Naive thymus-derived CD8-positive, alpha-beta T cell (primary cell): ENCODE results near the gene ERLEC1. TPM values are rescaled to one million over a fixed set of nuclear protein-coding genes. Genes with fewer than 3 reads are reported as not detected.

ENCODE experiments used
- ATAC-seq, 2 donors: fragments of 150-1000 bp; cut with Tn5 transposase in 1 of 2; sonication (Bioruptor Pico), chemical (Tn5 transposase) in 1 of 2; 1 replicate in 1 of 2; 2 replicates in 1 of 2; pipeline ENCODE4 v1.10.0; 2021; ENCODE audit warnings: mild to moderate bottlenecking in 2 of 2, moderate library complexity in 2 of 2
- POLR2A ChIA-PET: fragments of 350-600 bp; sonication (Branson Sonifier 250); formaldehyde crosslinking; loops from one replicate; lab custom pipeline; 2021; ENCODE audit warnings: antibody characterized with exemption; lab: Charles Lee
- DNase-seq, 10 donors: peaks; one replicate each; pipeline versions ENCODE4 v3.0.0 to v3.0.0-alpha.2; 2020 to 2022
- H3K27ac Mint-ChIP-seq, 10 donors: one replicate each; pipeline ENCODE4 v1.8.0; 2020 to 2022; ENCODE audit warnings: mild to moderate bottlenecking in 10 of 10, mixed read lengths in 10 of 10, moderate library complexity in 4 of 10, inconsistent platforms in 1 of 10
- H3K27me3 Mint-ChIP-seq, 5 donors: one replicate each; pipeline ENCODE4 v1.8.0; 2021 to 2022; ENCODE audit warnings: mixed read lengths in 5 of 5
- H3K36me3 Mint-ChIP-seq, 3 donors: one replicate each; pipeline ENCODE4 v1.8.0; 2020 to 2022; ENCODE audit warnings: mixed read lengths in 3 of 3, mild to moderate bottlenecking in 2 of 3, inconsistent platforms in 1 of 3
- H3K4me1 Mint-ChIP-seq, 4 donors: one replicate each; pipeline ENCODE4 v1.8.0; 2021 to 2022; ENCODE audit warnings: mixed read lengths in 4 of 4
- H3K4me3 Mint-ChIP-seq, 10 donors: one replicate each; pipeline ENCODE4 v1.8.0; 2020 to 2022; ENCODE audit warnings: mild to moderate bottlenecking in 10 of 10, mixed read lengths in 10 of 10, moderate library complexity in 6 of 10, inconsistent platforms in 1 of 10
- H3K9me3 Mint-ChIP-seq, 9 donors: one replicate each; pipeline ENCODE4 v1.8.0; 2020 to 2022; ENCODE audit warnings: mixed read lengths in 9 of 9, mild to moderate bottlenecking in 3 of 9, inconsistent platforms in 1 of 9, moderate library complexity in 1 of 9
- polyA plus RNA-seq, 3 donors: library from polyadenylated mRNA; unstranded; fragments of 300-500 nt; fragmentation: Illumina TruSeq; gene quantifications; one replicate each; pipeline ENCODE4 v1.2.3, GENCODE V29; 2021
- total RNA-seq, 8 experiments: library from RNA in 2 of 8; stranded (reverse) in 2 of 8; gene quantifications; one replicate each; pipeline ENCODE4 v1.2.3 and lab custom pipeline; 2021 to 2026

Gene ERLEC1
- total and polyA plus RNA-seq, 5 experiments from 2014 or later = 23.7 to 32.5 (median 27.6) TPM

DNA sequence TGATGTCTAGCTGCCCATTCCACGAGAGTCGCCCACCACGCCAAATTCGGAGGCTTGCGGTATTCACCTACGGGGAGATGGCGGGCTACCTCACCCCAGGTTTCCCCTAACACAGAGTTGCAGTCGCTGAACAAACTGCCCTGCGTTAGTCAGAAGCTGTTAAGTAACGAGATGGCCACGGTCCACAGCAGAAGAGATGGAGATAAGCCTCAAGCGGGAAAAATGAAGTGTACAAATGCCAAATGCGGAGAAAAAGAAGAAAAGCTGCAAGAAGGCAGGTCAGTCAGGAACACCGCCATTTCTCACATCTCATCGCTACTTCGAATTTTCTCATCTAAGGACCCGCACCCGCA is 516 bp upstream of the ERLEC1 start:
- no peaks in the 10 kb centered on the region for H3K27me3 Mint-ChIP-seq
- POLR2A ChIA-PET = interaction anchor here (0.5 to 2.0 kb wide), 4 partner anchors 10 to 1171 kb away, joined by 3 to 34 read pairs (median 4); partner anchors contain the start of gene CHAC2
- DNase-seq (peak in 5 of 10 donors; percentile 7 to 63 (median 16)), ATAC-seq (peak; percentile 27 to 41)
- peaks cover 23 to 72% (median 55%) of the 10 kb centered on the region in 4 donors for H3K4me1 Mint-ChIP-seq
- H3K36me3 Mint-ChIP-seq = peaks cover 0 to 20% (median 2%) of the 10 kb centered on the region in 3 donors
- H3K27ac Mint-ChIP-seq = peak overlapping the region; percentile 91 to 99 (median 96)
- peak overlapping the region; percentile 90 to 99 (median 96) for H3K4me3 Mint-ChIP-seq
- H3K9me3 Mint-ChIP-seq = no peaks in the 10 kb centered on the region

DNA sequence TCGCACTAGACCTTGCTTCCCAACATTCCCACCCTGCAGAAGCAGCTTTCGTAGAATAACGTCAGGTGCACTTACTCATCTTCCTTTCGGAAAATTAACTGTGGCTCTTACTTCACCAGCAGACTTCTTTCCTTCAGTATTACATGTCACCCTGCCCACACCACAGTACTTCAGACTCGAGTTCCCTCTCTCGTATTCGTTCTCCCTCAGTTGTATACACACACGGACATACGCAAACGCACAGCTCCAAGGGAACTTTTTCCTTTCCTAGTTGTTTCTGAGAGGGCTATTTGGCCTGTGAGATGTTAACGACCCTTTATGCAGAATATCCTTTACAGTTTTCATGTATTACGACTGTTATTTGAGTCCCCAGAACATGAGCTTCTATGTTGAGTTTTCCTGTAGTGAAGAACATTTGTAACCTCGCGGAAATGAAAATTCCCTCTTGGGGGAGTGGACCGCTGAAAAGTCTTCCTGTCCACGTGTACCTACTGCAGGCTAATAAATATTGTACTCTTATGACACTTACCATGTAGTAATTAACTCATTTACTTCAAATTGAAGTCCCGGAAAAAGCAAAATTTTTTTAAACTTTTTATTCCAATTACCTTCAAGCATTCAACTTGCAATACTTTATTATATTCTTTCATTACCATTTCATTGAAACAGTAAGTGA is 908 bp downstream of the ERLEC1 start:
- Mint-ChIP-seq H3K4me1 (peaks cover 20 to 70% (median 49%) of the 10 kb centered on the region in 4 donors), H3K4me3 (peak overlapping the region; percentile 90 to 99 (median 96)), H3K27me3 (no peaks in the 10 kb centered on the region), H3K27ac (peak overlapping the region; percentile 91 to 99 (median 96)), H3K36me3 (peaks cover 0 to 6% (median 0%) of the 10 kb centered on the region in 3 donors), H3K9me3 (no peaks in the 10 kb centered on the region)
- ATAC-seq = no peak
- POLR2A ChIA-PET = interaction anchor here (0.6 to 2.0 kb wide), 4 partner anchors 8 to 47 kb away, joined by 4 to 34 read pairs (median 6); partner anchors contain the start of gene CHAC2
- peak in 1 of 10 donors; percentile 10 for DNase-seq

DNA sequence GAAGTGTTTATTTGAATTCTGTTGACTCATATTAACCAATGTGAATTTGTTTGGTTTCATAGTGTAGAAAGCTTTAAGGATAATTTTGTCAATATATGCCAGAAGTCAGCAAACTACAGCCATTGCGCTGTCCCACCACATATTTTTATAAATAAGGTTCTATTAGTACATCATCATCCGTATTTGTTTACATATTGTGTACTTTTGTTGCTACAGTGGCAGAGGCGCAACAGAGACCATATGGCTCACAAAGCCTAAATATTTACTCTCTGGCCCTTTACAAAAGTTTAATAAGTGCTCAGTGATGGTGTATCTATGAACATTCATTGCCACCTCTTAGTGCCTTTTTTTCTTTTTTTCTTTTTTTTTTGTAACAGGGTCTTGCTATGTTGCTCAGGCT is 6.4 kb downstream of the ERLEC1 start:
- peak overlapping the region in 3 of 10 donors; percentile 26 to 47 (median 29) for H3K27ac Mint-ChIP-seq
- POLR2A ChIA-PET = interaction anchor here (0.7 kb wide), 1 partner anchor 873 kb away, joined by 3 read pairs; no protein-coding TSS in a partner anchor
- no peaks in the 10 kb centered on the region for H3K9me3 Mint-ChIP-seq
- H3K4me1 Mint-ChIP-seq = peaks cover 4 to 32% (median 13%) of the 10 kb centered on the region in 4 donors
- H3K36me3 Mint-ChIP-seq = peaks cover 0 to 40% (median 7%) of the 10 kb centered on the region in 3 donors
- ATAC-seq (no peak), DNase-seq (no peak)
- H3K27me3 Mint-ChIP-seq = no peaks in the 10 kb centered on the region
- H3K4me3 Mint-ChIP-seq = no peak overlapping the region

DNA sequence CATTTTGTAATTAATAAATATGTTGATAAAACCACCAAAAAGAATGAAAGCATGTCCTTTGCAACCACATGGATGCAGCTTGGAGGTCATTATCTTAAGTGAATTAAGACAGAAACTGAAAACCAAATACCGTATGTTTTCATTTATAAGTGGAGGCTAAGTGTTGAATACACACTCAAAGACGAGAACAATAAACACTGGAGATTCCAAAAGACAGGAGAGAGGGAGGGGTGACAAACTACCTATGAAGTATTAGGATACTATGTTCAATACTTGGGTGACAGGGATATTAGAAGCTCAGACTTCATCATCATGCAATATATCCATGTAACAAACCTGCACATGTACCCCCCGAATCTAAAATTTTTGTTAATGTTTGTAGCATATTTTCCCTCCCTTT is 7.0 kb downstream of the ERLEC1 start:
- Mint-ChIP-seq H3K27me3 (no peaks in the 10 kb centered on the region), H3K9me3 (no peaks in the 10 kb centered on the region), H3K4me3 (no peak overlapping the region), H3K36me3 (peaks cover 0 to 44% (median 7%) of the 10 kb centered on the region in 3 donors), H3K4me1 (peaks cover 0 to 26% (median 9%) of the 10 kb centered on the region in 4 donors), H3K27ac (peak overlapping the region in 3 of 10 donors; percentile 26 to 47 (median 29))
- DNase-seq (no peak), ATAC-seq (no peak)
- POLR2A ChIA-PET = no interaction called here

DNA sequence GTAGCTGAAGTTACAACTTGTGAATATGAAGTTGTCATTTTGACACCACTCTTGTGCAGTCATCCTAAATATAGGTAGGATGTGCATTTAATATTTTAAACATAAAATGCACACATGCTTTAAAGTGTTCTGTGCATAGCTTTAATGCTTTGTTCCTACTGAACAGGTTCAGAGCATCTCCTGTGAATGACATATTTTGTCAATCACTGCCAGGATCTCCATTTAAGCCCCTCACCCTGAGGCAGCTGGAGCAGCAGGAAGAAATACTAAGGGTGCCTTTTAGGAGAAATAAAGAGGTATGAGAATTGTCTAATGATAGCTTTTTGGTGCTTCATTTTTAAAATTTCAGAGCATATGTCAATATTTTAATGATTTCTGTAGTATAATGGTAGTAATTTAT is 14.7 kb downstream of the ERLEC1 start:
- Mint-ChIP-seq H3K4me1 (peaks cover 0 to 2% (median 0%) of the 10 kb centered on the region in 4 donors), H3K9me3 (no peaks in the 10 kb centered on the region), H3K4me3 (no peak overlapping the region), H3K27me3 (no peaks in the 10 kb centered on the region), H3K36me3 (peaks cover 7 to 80% (median 9%) of the 10 kb centered on the region in 3 donors), H3K27ac (no peak overlapping the region)
- DNase-seq = no peak
- POLR2A ChIA-PET = interaction anchor here (0.7 kb wide), 1 partner anchor 576 kb away, joined by 3 read pairs; no protein-coding TSS in a partner anchor
- no peak for ATAC-seq

DNA sequence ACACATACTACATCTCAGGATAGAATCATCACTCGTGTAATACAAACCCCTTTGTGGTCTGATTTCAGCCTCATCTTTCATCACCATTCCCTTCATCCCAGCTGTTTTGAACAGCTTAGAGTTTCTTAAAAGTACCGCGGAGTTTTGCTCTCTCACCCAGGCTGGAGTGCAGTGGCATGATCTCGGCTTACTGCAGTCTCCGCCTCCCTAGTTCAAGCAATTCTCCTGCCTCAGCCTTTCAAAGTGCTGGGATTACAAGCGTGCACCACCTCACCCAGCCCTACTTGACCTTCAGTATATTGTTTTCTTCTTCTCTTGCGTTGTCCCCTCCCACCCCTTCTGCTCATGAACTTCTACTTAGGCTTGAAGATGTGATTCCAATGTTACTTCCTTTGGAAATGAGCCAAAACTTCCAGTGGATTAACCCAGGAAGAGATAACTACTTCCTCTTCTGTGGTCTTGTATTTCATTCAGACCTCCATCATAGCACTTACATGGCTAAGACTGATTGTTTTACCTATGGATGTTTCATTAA is 15.8 kb downstream of the ERLEC1 start:
- no peak for DNase-seq
- Mint-ChIP-seq H3K27me3 (no peaks in the 10 kb centered on the region), H3K9me3 (no peaks in the 10 kb centered on the region), H3K4me3 (no peak overlapping the region), H3K27ac (peak overlapping the region in 4 of 10 donors; percentile 0 to 29 (median 20)), H3K4me1 (peaks cover 0 to 5% (median 0%) of the 10 kb centered on the region in 4 donors), H3K36me3 (peaks cover 7 to 86% (median 12%) of the 10 kb centered on the region in 3 donors)
- ATAC-seq = no peak
- POLR2A ChIA-PET = no interaction called here

DNA sequence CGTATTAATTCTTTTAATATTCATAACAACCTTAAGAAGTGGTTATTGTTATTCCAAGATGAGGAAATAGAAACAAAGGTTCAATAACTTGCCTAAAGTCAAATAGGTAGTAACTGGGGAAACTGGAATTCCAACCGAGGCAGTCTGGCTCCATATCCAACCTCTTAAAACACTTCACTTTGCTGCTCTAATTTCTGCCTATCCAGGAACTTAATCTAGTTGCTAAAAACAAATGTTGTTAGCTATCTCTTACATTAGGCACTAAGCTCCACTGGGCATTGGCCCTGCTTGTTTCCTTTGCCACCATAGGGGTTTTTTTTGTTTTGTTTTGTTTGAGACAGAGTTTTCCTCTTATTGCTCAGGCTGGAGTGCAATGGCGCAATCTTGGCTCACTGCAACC is 24.8 kb downstream of the ERLEC1 start:
- peaks cover 0 to 93% (median 33%) of the 10 kb centered on the region in 3 donors for H3K36me3 Mint-ChIP-seq
- H3K9me3 Mint-ChIP-seq = no peaks in the 10 kb centered on the region
- H3K27ac Mint-ChIP-seq = no peak overlapping the region
- DNase-seq (no peak), ATAC-seq (no peak)
- H3K4me1 Mint-ChIP-seq = peaks cover 0 to 3% (median 0%) of the 10 kb centered on the region in 4 donors
- no peaks in the 10 kb centered on the region for H3K27me3 Mint-ChIP-seq
- POLR2A ChIA-PET = no interaction called here
- no peak overlapping the region for H3K4me3 Mint-ChIP-seq

DNA sequence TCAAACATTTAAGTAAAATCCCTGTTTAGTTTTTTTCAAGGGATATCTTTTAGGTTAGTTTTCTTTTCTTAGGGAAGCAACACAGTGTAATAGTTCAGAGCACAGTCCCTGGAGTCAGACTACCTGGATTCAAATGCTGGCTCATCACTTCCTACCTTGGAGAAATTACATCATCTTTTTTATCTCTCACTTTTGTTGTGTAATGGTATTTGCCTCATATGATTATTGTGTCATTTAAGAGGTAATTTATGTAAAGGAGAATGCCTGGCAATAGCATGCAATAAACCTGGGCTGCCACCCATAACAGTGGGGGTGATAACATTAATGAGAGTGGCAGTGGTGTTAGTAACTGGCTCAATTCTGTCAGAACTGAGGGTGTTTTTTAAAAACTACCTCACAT is 26.3 kb downstream of the ERLEC1 start:
- ATAC-seq = no peak
- Mint-ChIP-seq H3K27ac (peak overlapping the region in 1 of 10 donors; percentile 9), H3K9me3 (no peaks in the 10 kb centered on the region), H3K36me3 (peaks cover 6 to 92% (median 39%) of the 10 kb centered on the region in 3 donors), H3K4me3 (no peak overlapping the region), H3K4me1 (no peaks in the 10 kb centered on the region), H3K27me3 (no peaks in the 10 kb centered on the region)
- no peak for DNase-seq
- POLR2A ChIA-PET = no interaction called here

DNA sequence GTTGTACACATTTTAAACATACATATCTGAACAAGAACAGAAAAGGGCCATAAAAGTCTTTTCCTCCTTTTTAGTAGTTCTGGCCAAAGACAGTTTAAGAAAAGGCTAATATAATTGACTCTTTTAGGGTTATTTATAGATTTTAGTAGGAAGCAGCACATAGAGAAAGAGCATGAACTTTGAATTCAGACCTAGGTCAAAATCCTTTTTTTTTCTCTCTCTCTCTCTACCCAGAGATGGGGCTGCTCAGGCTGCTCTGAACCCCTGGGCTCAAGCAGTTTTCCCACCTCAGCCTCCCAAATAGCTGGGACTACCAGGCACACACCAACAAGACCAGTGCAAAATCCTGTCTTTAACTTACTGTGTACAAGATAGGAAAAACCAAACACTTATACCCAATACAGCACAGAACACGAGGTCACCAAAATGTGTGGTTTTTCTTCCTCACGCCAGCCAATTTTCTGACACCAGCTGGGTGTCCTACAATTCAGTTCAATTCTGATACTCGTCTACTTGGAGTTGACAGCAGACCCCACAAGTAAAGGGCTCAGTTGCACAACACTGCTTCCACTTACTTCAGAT is 32.1 kb downstream of the ERLEC1 start:
- peaks cover 6 to 54% (median 25%) of the 10 kb centered on the region in 3 donors for H3K36me3 Mint-ChIP-seq
- POLR2A ChIA-PET = no interaction called here

DNA sequence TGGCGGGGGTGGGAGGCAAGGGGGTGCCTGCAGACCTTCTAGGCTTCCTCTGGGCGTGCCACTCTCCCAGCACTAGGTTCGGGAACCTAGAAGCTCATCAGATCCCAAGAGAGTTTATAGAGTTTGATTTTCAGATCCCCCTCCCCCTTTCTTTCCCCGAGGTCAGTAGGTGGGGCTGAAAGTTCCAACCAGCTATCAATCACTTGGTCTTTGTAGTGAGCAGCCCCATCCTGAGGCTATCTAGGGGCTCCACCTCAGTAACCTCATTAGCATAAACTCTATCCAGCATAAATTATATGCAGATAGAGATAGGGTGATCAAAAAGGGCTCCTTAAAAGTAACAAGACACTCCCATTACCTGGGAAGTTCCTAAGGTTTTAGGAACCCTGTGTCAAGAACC is 32.8 kb downstream of the ERLEC1 start:
- H3K9me3 Mint-ChIP-seq = no peaks in the 10 kb centered on the region
- H3K4me1 Mint-ChIP-seq = no peaks in the 10 kb centered on the region
- ATAC-seq (no peak), DNase-seq (no peak)
- H3K27me3 Mint-ChIP-seq = no peaks in the 10 kb centered on the region
- POLR2A ChIA-PET = no interaction called here
- H3K27ac Mint-ChIP-seq = peak overlapping the region in 3 of 10 donors; percentile 27 to 51 (median 43)
- H3K4me3 Mint-ChIP-seq = no peak overlapping the region
- H3K36me3 Mint-ChIP-seq = peaks cover 6 to 49% (median 25%) of the 10 kb centered on the region in 3 donors

More for the DNA sequence above, 32.1 kb downstream of the ERLEC1 start:
- Mint-ChIP-seq H3K27me3 (no peaks in the 10 kb centered on the region), H3K4me1 (no peaks in the 10 kb centered on the region), H3K4me3 (no peak overlapping the region), H3K27ac (peak overlapping the region in 3 of 10 donors; percentile 6 to 70 (median 43)), H3K9me3 (no peaks in the 10 kb centered on the region)
- no peak for DNase-seq
- ATAC-seq = no peak

DNA sequence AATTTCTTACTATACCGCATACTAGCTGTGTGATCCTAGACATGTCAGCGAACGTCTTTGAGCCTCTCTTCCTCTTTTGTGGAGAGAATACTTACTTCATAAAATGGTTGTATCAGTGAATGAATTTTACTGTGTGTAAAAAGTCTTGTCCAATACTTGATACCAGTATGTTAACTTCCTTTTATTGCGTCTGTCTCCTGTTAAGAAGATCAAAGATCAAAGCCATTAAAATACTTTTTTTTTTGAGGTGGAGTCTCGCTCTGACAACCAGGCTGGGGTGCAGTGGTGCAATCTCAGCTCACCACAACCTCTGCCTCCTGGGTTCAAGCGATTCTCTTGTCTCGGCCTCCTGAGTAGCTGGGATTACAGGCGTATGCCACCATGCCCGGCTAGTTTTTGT is 33.2 kb downstream of the ERLEC1 start:
- no peaks in the 10 kb centered on the region for H3K27me3 Mint-ChIP-seq
- POLR2A ChIA-PET = no interaction called here
- ATAC-seq (no peak), DNase-seq (no peak)
- no peaks in the 10 kb centered on the region for H3K9me3 Mint-ChIP-seq
- H3K4me3 Mint-ChIP-seq = no peak overlapping the region
- H3K4me1 Mint-ChIP-seq = no peaks in the 10 kb centered on the region
- H3K36me3 Mint-ChIP-seq = peaks cover 6 to 47% (median 25%) of the 10 kb centered on the region in 3 donors
- no peak overlapping the region for H3K27ac Mint-ChIP-seq

DNA sequence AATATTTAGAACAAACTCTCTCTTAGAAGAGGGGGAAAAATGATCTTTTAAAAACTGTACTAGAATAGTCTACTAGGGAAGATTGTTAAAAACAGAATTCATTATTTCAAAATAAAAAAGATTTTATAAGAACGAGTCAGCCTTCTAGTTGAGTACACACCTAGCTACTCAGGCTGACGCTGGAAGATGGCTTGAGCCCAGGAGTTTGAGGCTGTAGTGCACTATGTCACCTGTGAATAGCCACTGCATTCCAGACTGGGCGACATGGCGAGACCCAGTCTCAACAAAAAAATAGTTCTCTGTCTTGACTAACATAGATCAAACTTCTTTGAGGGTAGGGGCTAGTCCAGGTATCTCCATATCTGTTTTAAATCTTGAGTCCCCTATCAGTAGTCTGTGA is 33.9 kb downstream of the ERLEC1 start:
- POLR2A ChIA-PET = no interaction called here
- ATAC-seq (no peak), DNase-seq (no peak)
- no peaks in the 10 kb centered on the region for H3K4me1 Mint-ChIP-seq
- no peaks in the 10 kb centered on the region for H3K27me3 Mint-ChIP-seq
- H3K9me3 Mint-ChIP-seq = no peaks in the 10 kb centered on the region
- peaks cover 6 to 40% (median 19%) of the 10 kb centered on the region in 3 donors for H3K36me3 Mint-ChIP-seq
- no peak overlapping the region for H3K27ac Mint-ChIP-seq
- no peak overlapping the region for H3K4me3 Mint-ChIP-seq

DNA sequence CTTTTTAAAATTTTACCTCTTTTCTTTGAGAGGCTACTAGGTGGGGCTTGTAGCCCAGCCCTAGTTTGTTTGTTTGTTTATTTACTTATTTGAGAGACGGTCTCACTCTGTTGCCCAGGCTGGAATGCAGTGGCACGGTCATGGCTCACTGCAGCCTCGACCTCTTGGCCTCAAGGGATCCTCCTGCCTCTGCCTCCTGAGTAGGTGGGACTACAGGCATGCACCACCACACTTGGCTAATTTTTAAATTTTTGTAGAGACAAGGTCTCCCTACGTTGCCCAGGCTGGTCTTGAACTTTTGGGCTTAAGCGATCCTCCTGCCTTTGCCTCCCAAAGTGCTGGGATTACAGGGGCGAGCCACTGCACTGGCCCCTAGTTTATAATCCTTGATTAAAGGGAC is 35.0 kb downstream of the ERLEC1 start:
- no peak for DNase-seq
- no peaks in the 10 kb centered on the region for H3K4me1 Mint-ChIP-seq
- H3K4me3 Mint-ChIP-seq = no peak overlapping the region
- H3K9me3 Mint-ChIP-seq = no peaks in the 10 kb centered on the region
- no peak for ATAC-seq
- H3K27me3 Mint-ChIP-seq = no peaks in the 10 kb centered on the region
- peaks cover 6 to 29% (median 12%) of the 10 kb centered on the region in 3 donors for H3K36me3 Mint-ChIP-seq
- POLR2A ChIA-PET = no interaction called here
- no peak overlapping the region for H3K27ac Mint-ChIP-seq
